Measurements from ENCODE around the gene RPL21. TPM values are rescaled to one million over a fixed set of nuclear protein-coding genes. Genes with fewer than 3 reads are reported as not detected.

RPL21 gene
- total RNA-seq, 4 donors from 2014 or later: 398 to 1,284 (median 964) TPM

- intact Hi-C loops (cut with DNase I): no loop called here
- DNase-seq: no peak
- WGBS, 2 donors: 54 to 67% methylated on average over 8 of the region's 8 CpGs
Measured at GRCh38 chr13:27293076-27293691, 41.8 kb downstream of the RPL21 start.

GRCh38 chr13:27293873-27294515, 42.6 kb downstream of the RPL21 start:
- no peak for DNase-seq
- intact Hi-C loops (cut with DNase I): no loop called here
- no peak overlapping the region for H3K27ac ChIP-seq
- WGBS, 2 donors: 39 to 67% methylated on average over 4 of the region's 4 CpGs
- peaks cover 0 to 24% (median 0%) of the 10 kb centered on the region in 4 donors for H3K27me3 ChIP-seq
- no peaks in the 10 kb centered on the region for H3K4me1 ChIP-seq
- no peaks in the 10 kb centered on the region for H3K9me3 ChIP-seq
- H3K36me3 ChIP-seq: no peaks in the 10 kb centered on the region
- no peak for TF ChIP-seq CTCF (IDR thresholded peaks at IDR 0.05)
- TF ChIP-seq POLR2A (IDR thresholded peaks at IDR 0.05): no peak
- no peak overlapping the region for H3K4me3 ChIP-seq

More at GRCh38 chr13:27293076-27293691, 41.8 kb downstream of the RPL21 start:
- Histone ChIP-seq H3K36me3 (no peaks in the 10 kb centered on the region), H3K9me3 (no peaks in the 10 kb centered on the region), H3K27me3 (peaks cover 0 to 24% (median 0%) of the 10 kb centered on the region in 4 donors), H3K4me3 (no peak overlapping the region), H3K4me1 (no peaks in the 10 kb centered on the region), H3K27ac (no peak overlapping the region)
- no peak for TF ChIP-seq CTCF (IDR thresholded peaks at IDR 0.05)
- TF ChIP-seq POLR2A (IDR thresholded peaks at IDR 0.05): no peak

GRCh38 chr13:27295096-27295495, 43.7 kb downstream of the RPL21 start:
- Histone ChIP-seq H3K9me3 (no peaks in the 10 kb centered on the region), H3K4me1 (no peaks in the 10 kb centered on the region), H3K4me3 (no peak overlapping the region), H3K36me3 (no peaks in the 10 kb centered on the region), H3K27ac (no peak overlapping the region), H3K27me3 (peaks cover 0 to 24% (median 0%) of the 10 kb centered on the region in 4 donors)
- 77 to 80% methylated on average over 7 of the region's 7 CpGs for WGBS, 2 donors
- intact Hi-C loops (cut with DNase I): no loop called here
- TF ChIP-seq POLR2A (IDR thresholded peaks at IDR 0.05) (no peak), CTCF (IDR thresholded peaks at IDR 0.05) (no peak)
- no peak for DNase-seq

- intact Hi-C loops (cut with DNase I): no loop called here
- H3K4me1 ChIP-seq: peaks cover 0 to 5% (median 0%) of the 10 kb centered on the region in 3 donors
- no peak overlapping the region for H3K27ac ChIP-seq
- DNase-seq: no peak
- H3K27me3 ChIP-seq: peaks cover 0 to 24% (median 0%) of the 10 kb centered on the region in 4 donors
- no peak for TF ChIP-seq CTCF (IDR thresholded peaks at IDR 0.05)
- no peak for TF ChIP-seq POLR2A (IDR thresholded peaks at IDR 0.05)
- no peak overlapping the region for H3K4me3 ChIP-seq
- 76% methylated on average over 4 of the region's 4 CpGs for WGBS, 2 donors
- H3K9me3 ChIP-seq: no peaks in the 10 kb centered on the region
- H3K36me3 ChIP-seq: no peaks in the 10 kb centered on the region
Measured at GRCh38 chr13:27295660-27296059, 44.3 kb downstream of the RPL21 start.

GRCh38 chr13:27296496-27296895, 45.1 kb downstream of the RPL21 start:
- intact Hi-C loops (cut with DNase I): no loop called here
- Histone ChIP-seq H3K9me3 (no peaks in the 10 kb centered on the region), H3K27ac (no peak overlapping the region), H3K4me1 (peaks cover 0 to 9% (median 0%) of the 10 kb centered on the region in 3 donors), H3K36me3 (no peaks in the 10 kb centered on the region), H3K4me3 (no peak overlapping the region), H3K27me3 (peaks cover 0 to 24% (median 0%) of the 10 kb centered on the region in 4 donors)
- no peak for DNase-seq
- WGBS, 2 donors: 90% methylated on average over 5 of the region's 8 CpGs; no CpG with 5 or more reads in 1 of the 2 donors
- TF ChIP-seq CTCF (IDR thresholded peaks at IDR 0.05) (no peak), POLR2A (IDR thresholded peaks at IDR 0.05) (no peak)
